GM21423 (cell line): Measurements from ENCODE around the gene KCNA2.
A peak's percentile ranks its signal among the peaks of the same experiment; 100 is the strongest.

Experiments
- ATAC-seq: cut with Tn5 transposase; IDR thresholded peaks from one replicate; pipeline ENCODE4 v1.9.1; 2021; ENCODE audit warnings: mild to moderate bottlenecking, moderate library complexity; ENCODE audit not compliant: unreplicated experiment

Gene KCNA2

DNA sequence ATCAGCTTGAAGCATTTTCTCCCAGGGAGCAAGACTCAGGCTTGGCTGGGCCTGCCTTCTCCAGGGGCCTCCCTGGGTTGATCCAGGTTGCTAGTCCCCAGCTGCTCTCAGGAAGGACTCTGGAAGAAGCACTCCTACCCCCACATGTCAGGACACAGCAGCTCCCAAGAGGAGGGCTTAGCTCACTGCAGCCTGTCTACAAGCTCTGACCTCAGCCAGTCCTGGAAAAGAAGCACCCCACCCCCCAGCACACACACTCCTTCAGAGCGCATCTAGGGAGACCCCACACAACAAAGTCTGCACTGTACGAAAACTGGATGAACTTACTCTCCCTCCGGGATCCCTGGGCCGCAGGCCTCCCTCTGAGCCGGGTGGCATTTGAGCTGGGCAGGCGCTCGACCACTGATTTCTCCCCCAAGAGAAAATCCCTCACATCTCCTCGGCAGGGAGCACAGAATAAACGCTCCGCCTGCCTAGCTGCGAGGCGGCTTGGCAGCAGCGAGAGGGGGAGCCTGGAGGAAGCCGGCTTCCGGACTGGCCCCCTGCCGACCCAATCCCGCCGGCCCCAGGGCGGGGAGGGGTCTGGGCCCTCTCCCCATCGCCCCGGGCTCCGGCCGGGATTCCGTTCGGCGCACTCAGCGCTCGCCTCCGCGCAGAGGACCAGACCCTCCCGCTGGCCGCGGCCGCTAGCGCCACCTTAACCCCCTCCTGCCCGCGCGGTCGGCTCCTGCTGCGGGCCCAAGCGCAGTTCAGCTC is at the start of gene KCNA2:
Gene KCNA2, minus strand, starts transcription at position 458 of the 756 bp plus-strand sequence. CDS start 1,576 bp downstream, outside the sequence.
- ATAC-seq: no peak

DNA sequence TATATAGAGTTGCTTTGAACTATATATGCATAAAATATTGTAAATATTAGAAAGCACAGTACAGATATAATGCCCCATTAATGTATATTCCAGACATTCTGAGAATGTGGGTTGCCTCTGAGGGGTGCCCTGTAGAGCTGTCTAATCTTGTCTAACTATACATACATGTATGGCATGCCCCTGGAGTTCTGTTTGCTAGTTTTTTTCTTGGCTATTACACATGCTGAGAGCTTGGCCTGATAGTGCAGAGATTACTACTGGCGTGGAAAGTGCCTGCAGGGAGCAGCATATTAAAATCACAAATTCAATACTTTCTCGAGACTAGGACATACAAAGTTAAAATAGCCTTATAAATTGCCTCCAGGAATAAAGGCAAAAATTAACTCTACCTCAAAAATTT is 44.5 kb upstream of the KCNA2 start:
- no peak for ATAC-seq

DNA sequence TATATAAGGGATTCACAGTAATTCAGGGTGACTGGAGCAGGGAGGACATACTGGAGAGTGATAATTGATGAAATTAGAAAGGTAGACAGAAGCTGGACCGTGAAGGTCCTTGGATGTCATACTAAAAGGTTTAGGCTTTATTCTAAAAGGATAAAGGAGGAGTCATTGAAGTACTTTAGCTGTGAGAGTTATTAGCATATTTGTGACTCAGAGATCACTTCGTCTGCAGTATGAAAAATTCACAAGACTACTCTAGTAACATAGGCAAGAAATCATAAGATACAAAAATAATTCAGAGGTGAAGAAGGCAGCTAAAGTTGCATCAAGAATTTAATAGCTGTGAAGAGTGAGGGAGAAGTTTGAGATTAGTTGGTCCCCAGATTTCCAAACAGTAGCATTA is 42.3 kb upstream of the KCNA2 start:
- ATAC-seq: no peak

GRCh38 chr1:110647254-110647891 is 41.2 kb upstream of the KCNA2 start:
- ATAC-seq: no peak

DNA sequence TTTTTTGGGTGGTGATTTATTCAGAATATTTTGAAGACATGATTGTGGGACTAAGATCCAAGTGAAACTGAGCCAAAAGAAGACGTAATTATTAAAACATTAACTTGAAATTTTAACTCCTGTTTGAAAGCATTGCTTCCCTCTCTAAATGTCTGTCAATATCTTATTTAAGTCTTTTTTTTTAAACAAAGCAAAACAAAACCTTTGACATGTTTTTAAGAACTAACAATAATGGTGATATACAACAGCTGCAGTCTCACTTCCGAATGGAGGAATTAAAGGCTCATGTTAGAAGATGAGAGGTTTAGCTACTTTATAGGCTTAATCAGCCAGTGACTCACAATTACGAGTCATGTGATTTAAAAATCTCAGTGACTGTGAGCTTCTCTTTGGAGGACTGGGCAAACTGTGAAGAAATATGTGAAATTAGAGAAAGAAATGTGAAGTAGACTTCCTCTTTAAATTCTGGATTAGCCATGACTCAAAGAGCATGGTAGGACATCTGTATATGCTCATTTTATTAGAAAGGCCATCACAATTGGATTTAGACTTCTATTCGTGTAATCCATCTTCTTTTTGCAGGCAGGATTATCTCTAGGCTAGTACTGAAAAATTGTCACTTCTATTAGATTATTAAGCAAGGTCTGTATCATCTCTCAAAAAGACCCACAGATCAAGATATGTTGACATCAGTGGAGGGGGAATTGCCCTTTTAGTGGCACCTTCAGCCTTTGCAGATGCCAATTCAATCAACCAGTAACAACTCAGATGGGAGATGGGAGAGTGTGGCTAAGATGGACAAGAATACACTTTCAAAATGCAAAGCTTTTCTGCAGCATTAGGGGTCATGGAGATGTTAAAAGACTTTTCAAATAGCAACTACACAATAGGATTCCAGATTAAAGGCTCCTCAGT is 39.9 kb upstream of the KCNA2 start:
- ATAC-seq: no peak

DNA sequence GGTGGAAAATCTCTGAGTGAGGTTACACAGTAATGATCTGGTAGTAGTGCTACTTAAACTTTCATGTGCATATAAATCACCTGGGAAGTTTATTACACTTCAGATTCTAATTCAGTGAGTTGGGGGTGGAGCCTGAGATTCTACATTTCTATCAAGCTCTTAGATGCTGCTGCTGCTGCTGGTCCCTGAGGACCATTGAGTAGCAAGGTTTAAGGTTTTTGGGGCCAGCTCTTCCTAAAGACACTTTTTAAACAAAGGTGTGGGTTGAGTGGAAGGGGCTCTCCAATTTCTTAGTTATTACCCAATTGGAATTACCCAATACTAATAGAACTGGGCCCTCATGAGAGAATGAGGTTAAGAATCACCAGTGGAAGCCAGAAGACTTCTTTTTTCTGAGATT is 39.1 kb upstream of the KCNA2 start:
- no peak for ATAC-seq

- no peak for ATAC-seq
These were observed 37.8 kb upstream of the KCNA2 start for GRCh38 chr1:110643879-110644472.

- no peak for ATAC-seq
These were observed 33.7 kb upstream of the KCNA2 start for GRCh38 chr1:110639724-110640386.

- no peak for ATAC-seq
These were observed 32.4 kb upstream of the KCNA2 start for GRCh38 chr1:110638556-110638955.

- ATAC-seq: no peak
These were observed 31.9 kb upstream of the KCNA2 start for GRCh38 chr1:110638058-110638457.

- ATAC-seq: no peak
These were observed 31.3 kb upstream of the KCNA2 start for GRCh38 chr1:110637475-110637874.

DNA sequence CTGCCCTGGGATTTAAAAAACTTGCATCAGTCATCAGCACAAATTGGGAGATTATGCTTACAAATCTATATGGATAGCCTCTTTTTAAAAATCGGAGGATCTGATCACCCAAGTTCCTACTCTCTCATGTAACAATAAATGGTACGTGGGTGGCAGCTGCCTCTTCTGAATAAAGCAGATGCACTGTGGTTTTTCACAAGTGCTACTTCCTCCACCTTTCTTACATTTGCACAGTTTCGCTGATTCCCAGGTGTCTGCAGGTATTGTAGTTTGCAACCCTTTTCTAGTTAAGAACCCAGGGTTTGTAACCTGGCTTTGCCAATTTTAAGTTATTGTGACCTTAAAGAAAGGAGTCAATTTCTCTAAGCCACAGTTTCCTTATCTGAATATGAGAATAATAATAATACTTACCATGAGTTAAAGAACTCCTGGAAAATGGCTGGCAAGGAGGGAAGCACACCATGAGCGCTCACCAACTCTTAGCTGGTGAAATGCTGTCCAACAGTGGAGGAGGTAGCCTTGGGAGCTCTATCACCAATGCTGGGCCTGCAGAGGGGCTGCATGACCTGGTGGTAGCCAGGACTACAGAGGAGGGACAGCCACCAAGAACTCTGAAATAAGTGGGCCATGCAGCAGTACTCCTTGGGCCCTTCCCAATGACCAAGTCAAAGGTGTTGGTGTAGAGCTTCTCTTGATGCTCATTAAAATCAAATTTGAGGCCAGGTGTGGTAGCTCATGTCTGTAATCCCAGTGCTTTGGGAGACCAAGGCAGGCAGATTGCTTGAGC is 30.2 kb upstream of the KCNA2 start:
- ATAC-seq: no peak

DNA sequence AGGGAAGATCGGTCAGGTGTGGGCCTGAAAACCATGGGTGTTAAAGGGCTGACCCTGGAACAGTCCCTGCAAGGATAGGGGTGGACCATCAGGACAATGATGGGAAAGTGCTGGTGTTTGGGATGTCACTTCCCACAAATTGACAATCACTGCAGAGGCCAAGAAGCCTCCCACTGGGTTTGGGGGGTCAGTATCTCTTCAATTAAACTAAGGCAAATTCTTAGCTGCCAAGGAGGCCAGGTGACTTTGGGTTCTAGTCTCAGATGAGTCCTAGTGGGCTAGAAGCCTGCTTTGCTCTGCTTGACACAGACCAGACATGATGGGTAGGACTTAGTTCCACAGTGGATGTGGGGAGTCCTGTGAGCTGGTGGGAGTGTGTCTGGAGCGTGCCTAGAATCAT is 29.3 kb upstream of the KCNA2 start:
- no peak for ATAC-seq

GRCh38 chr1:110634455-110635311 is 28.5 kb upstream of the KCNA2 start:
- peak; percentile 64 for ATAC-seq

DNA sequence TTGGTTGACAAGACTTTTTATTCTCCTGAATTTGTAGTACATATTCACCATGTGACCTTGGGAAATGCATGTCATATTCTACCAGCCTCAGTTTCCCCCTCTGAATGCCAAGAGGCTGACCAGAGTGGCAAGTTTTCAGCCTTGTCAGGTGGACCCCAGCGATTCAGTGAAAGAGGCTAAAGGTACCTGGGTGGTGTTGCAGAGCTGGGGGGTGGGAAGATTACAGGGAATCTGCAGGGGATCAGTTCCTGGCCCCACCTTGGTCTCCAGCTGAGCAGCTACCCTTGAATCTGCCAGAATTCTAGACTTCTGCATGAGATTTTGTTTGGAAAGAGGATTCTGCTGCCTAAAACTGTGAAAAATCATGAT is 27.9 kb upstream of the KCNA2 start:
- ATAC-seq: no peak

- no peak for ATAC-seq
These were observed 27.5 kb upstream of the KCNA2 start for GRCh38 chr1:110633646-110634030.

DNA sequence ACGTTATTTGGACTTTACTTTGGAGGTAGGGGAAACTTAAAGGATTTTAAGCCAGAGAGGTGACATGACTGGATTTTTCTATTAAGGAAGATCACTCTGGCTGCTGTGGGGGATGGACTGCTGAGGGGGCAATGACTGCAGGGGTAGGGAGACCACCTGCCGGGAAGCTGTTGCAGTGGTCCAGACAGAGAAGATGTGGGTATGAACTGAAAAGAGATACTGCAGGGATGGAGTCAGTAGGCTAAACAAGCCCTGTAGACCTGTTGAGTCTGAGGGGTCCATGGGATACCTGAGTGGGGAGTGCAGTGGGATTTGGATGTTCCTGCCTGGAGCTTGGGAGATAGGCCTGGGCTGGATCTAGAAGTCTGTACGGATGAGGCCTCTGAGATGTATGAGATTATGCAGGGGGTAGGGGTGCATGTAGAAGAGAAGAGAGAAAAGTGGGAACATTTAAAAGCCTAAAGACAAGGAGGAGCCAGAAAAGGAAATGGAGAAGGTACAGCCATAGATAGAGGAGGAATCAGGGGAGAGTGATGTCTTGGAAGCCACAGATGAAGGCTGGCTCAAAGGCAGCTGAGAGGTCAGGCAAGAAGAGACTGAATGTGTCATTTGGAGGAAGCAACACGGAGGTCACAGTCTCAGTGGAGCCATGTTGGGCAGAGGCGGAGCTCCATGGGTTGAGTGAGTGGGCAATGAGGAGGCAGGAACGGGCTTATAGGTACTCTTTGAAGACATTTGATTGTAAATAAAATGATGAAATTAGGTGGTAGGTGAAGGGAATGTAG is 25.9 kb upstream of the KCNA2 start:
- no peak for ATAC-seq
